ENCODE results near the gene EIF2AK2. TPM values are rescaled to one million over a fixed set of nuclear protein-coding genes. Genes with fewer than 3 reads are reported as not detected.

Gene EIF2AK2
- total and polyA plus RNA-seq, 10 of the 15 experiments (the other 5 are each of a cell fraction or from before 2014, with no cell fraction given) = 16.2 to 81.4 (median 63.3) TPM

DNA sequence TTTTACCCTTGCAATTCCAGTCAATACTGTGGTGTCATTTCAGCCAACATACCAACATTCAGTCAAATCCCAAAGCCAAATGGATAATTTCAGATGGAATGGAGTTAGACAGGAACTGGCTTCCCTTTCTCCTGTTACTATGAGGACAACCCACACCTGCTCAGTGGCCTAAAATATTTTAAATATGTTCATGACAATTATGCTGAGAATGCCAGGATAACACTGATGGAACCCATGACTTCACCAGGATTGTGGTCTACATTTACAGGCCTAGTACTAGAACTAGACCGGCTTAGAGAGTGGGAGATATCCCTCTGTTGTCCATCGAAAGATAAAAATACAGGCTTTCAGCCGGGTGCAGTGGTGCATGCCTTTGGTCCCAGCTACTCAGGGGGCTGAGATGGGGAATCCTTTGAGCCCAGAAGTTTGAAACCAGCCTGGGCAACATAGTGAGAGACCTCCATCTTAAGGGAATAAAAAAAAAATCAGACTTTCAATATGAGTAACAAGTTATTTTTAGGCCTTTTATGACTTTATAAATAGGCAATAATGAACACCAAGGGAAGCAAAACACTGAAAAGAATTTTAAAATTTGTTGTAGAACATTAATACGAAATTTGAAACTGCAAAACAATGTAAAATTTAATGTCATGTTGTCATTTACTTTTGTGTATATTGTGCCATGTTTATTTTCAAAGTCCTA is 58.2 kb downstream of the EIF2AK2 start:
- DNase-seq (ENCODE audit: low read depth, low spot score) (no peak), FAIRE-seq (no peak), ATAC-seq (no peak)
- peaks cover 5 to 30% of the 10 kb centered on the region in 2 experiments for H3K36me3 ChIP-seq (ENCODE audit: control insufficient read depth in 2 of 2, insufficient read depth in 2 of 2, low read length in 1 of 2)
- POLR2A ChIA-PET = interaction anchor here (1.0 kb wide), 1 partner anchor 187 kb away, joined by 3 read pairs; no protein-coding TSS in a partner anchor
- H3K4me1 ChIP-seq (ENCODE audit: control insufficient read depth, insufficient read depth, low read length) = peaks cover 2% of the 10 kb centered on the region; the same call in 1 of the 2 replicates
- no peak overlapping the region for H3K9ac ChIP-seq (ENCODE audit: control insufficient read depth, insufficient read depth, low read length)
- no peak overlapping the region for H3K4me3 ChIP-seq
- SMC1A ChIA-PET (ENCODE audit: uncharacterized antibody, unreplicated experiment) = no interaction called here
- H3K27ac ChIP-seq (ENCODE audit: control insufficient read depth, insufficient read depth) = no peak overlapping the region
- BruUV-seq (replicated peaks) = no TSS peak
- WGBS (ENCODE audit: insufficient coverage, insufficient replicate concordance, low lambda C conversion rate, missing lambda C conversion rate) = 99% methylated on average over 4 of the region's 4 CpGs
- H4K20me1 ChIP-seq (ENCODE audit: control insufficient read depth, insufficient read depth) = no peaks in the 10 kb centered on the region
- RAD21 ChIA-PET (ENCODE audit: unreplicated experiment) = no interaction called here
- in situ Hi-C loops (cut with MboI) = no loop called here
- H3K4me2 ChIP-seq (ENCODE audit: control insufficient read depth, insufficient read depth) = no peak overlapping the region
- H2AFZ ChIP-seq (ENCODE audit: control insufficient read depth, low read depth, low read length) = no peak overlapping the region
- intact Hi-C loops (cut with micrococcal nuclease; ENCODE audit: unreplicated experiment) = no loop called here
- no peaks in the 10 kb centered on the region for H3K27me3 ChIP-seq (replicated peaks in 1 of 2; ENCODE audit: control insufficient read depth in 2 of 2, insufficient read depth in 2 of 2, low read length in 1 of 2)
- CTCF ChIA-PET = interaction anchor here (1.2 kb wide), 1 partner anchor 200 kb away, joined by 3 read pairs; no protein-coding TSS in a partner anchor
- no peaks in the 10 kb centered on the region for H3K9me3 ChIP-seq (replicated peaks; ENCODE audit: control insufficient read depth, insufficient read depth, low read length)
- no peaks in the 10 kb centered on the region for H3K79me2 ChIP-seq (ENCODE audit: control insufficient read depth, insufficient read depth, low read length)
- TF ChIP-seq BHLHE40 (IDR thresholded peaks at IDR 0.05; ENCODE audit: borderline replicate concordance in 1 of 2, low read depth in 2 of 2, low read length in 1 of 2) = no peak
- peak; percentile 50; the same call in 1 of the 2 replicates for TF ChIP-seq IRF4 (IDR thresholded peaks at IDR 0.05; ENCODE audit: low read depth, low read length)
- TF ChIP-seq ZNF384 (IDR thresholded peaks at IDR 0.05; ENCODE audit: borderline replicate concordance, low read depth, low read length) = no peak
- TF ChIP-seq, protein P1, sequence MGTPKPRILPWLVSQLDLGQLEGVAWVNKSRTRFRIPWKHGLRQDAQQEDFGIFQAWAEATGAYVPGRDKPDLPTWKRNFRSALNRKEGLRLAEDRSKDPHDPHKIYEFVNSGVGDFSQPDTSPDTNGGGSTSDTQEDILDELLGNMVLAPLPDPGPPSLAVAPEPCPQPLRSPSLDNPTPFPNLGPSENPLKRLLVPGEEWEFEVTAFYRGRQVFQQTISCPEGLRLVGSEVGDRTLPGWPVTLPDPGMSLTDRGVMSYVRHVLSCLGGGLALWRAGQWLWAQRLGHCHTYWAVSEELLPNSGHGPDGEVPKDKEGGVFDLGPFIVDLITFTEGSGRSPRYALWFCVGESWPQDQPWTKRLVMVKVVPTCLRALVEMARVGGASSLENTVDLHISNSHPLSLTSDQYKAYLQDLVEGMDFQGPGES (IDR thresholded peaks at IDR 0.05) = no peak
- TF ChIP-seq IKZF2 (IDR thresholded peaks at IDR 0.05) = 0 out of 4 replicates have a peak, but pooled peaks of 1 of the 2 experiments have one; percentile 18
- no peak for TF ChIP-seq ETV6 (conservative IDR thresholded peaks at IDR 0.05 in 1 of 2, IDR thresholded peaks at IDR 0.05 in 1 of 2; ENCODE audit: borderline replicate concordance in 1 of 2, low read depth in 1 of 2)
- TF ChIP-seq MTA2 (IDR thresholded peaks at IDR 0.05; ENCODE audit: low read depth) = no peak
- TF ChIP-seq, protein P2, sequence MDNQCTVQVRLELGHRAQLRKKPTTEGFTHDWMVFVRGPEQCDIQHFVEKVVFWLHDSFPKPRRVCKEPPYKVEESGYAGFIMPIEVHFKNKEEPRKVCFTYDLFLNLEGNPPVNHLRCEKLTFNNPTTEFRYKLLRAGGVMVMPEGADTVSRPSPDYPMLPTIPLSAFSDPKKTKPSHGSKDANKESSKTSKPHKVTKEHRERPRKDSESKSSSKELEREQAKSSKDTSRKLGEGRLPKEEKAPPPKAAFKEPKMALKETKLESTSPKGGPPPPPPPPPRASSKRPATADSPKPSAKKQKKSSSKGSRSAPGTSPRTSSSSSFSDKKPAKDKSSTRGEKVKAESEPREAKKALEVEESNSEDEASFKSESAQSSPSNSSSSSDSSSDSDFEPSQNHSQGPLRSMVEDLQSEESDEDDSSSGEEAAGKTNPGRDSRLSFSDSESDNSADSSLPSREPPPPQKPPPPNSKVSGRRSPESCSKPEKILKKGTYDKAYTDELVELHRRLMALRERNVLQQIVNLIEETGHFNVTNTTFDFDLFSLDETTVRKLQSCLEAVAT (IDR thresholded peaks at IDR 0.05) = no peak
- no peak for TF ChIP-seq CEBPB (IDR thresholded peaks at IDR 0.05; ENCODE audit: borderline replicate concordance in 1 of 2, low read depth in 2 of 2, low read length in 2 of 2)
- peak; percentile 92 for TF ChIP-seq MEF2A (IDR thresholded peaks at IDR 0.05; ENCODE audit: insufficient read depth, low read depth, low read length)
- TF ChIP-seq ATF7 (IDR thresholded peaks at IDR 0.05; ENCODE audit: low read depth) = no peak
- peak; percentile 82 for TF ChIP-seq JUNB (IDR thresholded peaks at IDR 0.05)
- TF ChIP-seq FOS (IDR thresholded peaks at IDR 0.05; ENCODE audit: borderline replicate concordance, extremely low read depth, insufficient read length) = no peak
- TF ChIP-seq, protein P3, sequence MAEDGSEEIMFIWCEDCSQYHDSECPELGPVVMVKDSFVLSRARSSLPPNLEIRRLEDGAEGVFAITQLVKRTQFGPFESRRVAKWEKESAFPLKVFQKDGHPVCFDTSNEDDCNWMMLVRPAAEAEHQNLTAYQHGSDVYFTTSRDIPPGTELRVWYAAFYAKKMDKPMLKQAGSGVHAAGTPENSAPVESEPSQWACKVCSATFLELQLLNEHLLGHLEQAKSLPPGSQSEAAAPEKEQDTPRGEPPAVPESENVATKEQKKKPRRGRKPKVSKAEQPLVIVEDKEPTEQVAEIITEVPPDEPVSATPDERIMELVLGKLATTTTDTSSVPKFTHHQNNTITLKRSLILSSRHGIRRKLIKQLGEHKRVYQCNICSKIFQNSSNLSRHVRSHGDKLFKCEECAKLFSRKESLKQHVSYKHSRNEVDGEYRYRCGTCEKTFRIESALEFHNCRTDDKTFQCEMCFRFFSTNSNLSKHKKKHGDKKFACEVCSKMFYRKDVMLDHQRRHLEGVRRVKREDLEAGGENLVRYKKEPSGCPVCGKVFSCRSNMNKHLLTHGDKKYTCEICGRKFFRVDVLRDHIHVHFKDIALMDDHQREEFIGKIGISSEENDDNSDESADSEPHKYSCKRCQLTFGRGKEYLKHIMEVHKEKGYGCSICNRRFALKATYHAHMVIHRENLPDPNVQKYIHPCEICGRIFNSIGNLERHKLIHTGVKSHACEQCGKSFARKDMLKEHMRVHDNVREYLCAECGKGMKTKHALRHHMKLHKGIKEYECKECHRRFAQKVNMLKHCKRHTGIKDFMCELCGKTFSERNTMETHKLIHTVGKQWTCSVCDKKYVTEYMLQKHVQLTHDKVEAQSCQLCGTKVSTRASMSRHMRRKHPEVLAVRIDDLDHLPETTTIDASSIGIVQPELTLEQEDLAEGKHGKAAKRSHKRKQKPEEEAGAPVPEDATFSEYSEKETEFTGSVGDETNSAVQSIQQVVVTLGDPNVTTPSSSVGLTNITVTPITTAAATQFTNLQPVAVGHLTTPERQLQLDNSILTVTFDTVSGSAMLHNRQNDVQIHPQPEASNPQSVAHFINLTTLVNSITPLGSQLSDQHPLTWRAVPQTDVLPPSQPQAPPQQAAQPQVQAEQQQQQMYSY (CRISPR knock-in tag; IDR thresholded peaks at IDR 0.05) = no peak
- no peak for TF ChIP-seq SMAD5 (IDR thresholded peaks at IDR 0.05; ENCODE audit: low read depth)
- TF ChIP-seq PAX5 (IDR thresholded peaks at IDR 0.05; ENCODE audit: borderline replicate concordance, low read depth, low read length) = no peak
- TF ChIP-seq IKZF1 (conservative IDR thresholded peaks at IDR 0.05) = 0 out of 2 replicates have a peak, but pooled peaks have one; percentile 15
- no peak for TF ChIP-seq SREBF2 (IDR thresholded peaks at IDR 0.05; ENCODE audit: low read length)

Data from GM12878 (cell line).